GM21576 (cell line): ENCODE results near the gene KDM1B.
"Not testable (repeated sequence)": the region's sequence is repeated elsewhere in the genome, so short reads cannot be mapped to it uniquely, and the experiment has no call there.

Source experiments
- ATAC-seq: cut with Tn5 transposase; IDR thresholded peaks from one replicate; pipeline ENCODE4 v1.9.1; 2021; ENCODE audit warnings: mild to moderate bottlenecking, moderate library complexity; ENCODE audit not compliant: unreplicated experiment

The KDM1B gene

GRCh38 chr6:18186033-18186432 lies 30.8 kb downstream of the KDM1B start:
- ATAC-seq = no peak

GRCh38 chr6:18186540-18187250 lies 31.5 kb downstream of the KDM1B start:
- no peak for ATAC-seq

GRCh38 chr6:18187701-18188100 lies 32.5 kb downstream of the KDM1B start:
- no peak for ATAC-seq

- ATAC-seq = no peak
Observed at GRCh38 chr6:18189196-18189595, 34.0 kb downstream of the KDM1B start.

- no peak for ATAC-seq
Observed at GRCh38 chr6:18192026-18192425, 36.8 kb downstream of the KDM1B start.

- ATAC-seq = no peak
Observed at GRCh38 chr6:18203786-18204185, 48.6 kb downstream of the KDM1B start.

GRCh38 chr6:18204691-18205090 lies 49.5 kb downstream of the KDM1B start:
- no peak for ATAC-seq

GRCh38 chr6:18206591-18206990 lies 51.4 kb downstream of the KDM1B start:
- no peak for ATAC-seq

GRCh38 chr6:18207438-18207837 lies 52.2 kb downstream of the KDM1B start:
- ATAC-seq = no peak

- no peak for ATAC-seq
Observed at GRCh38 chr6:18207949-18208348, 52.7 kb downstream of the KDM1B start.

GRCh38 chr6:18208778-18209177 lies 53.6 kb downstream of the KDM1B start:
- not testable (repeated sequence) for ATAC-seq

GRCh38 chr6:18209539-18210197 lies 54.4 kb downstream of the KDM1B start:
- no peak for ATAC-seq

- no peak for ATAC-seq
Observed at GRCh38 chr6:18210707-18211106, 55.5 kb downstream of the KDM1B start.

- ATAC-seq = peak; percentile 93
Observed at GRCh38 chr6:18211338-18211737, 56.1 kb downstream of the KDM1B start.

GRCh38 chr6:18212231-18212630 lies 57.0 kb downstream of the KDM1B start:
- no peak for ATAC-seq

GRCh38 chr6:18213439-18213838 lies 58.2 kb downstream of the KDM1B start:
- no peak for ATAC-seq

- peak; percentile 21 for ATAC-seq
Observed at GRCh38 chr6:18214003-18214402, 58.8 kb downstream of the KDM1B start.

GRCh38 chr6:18215436-18215835 lies 60.2 kb downstream of the KDM1B start:
- ATAC-seq = no peak

GRCh38 chr6:18216411-18216810 lies 61.2 kb downstream of the KDM1B start:
- ATAC-seq = no peak

- no peak for ATAC-seq
Observed at GRCh38 chr6:18218233-18218632, 63.0 kb downstream of the KDM1B start.

GRCh38 chr6:18219591-18219990 lies 64.4 kb downstream of the KDM1B start:
- no peak for ATAC-seq

GRCh38 chr6:18221288-18221615 lies 66.0 kb downstream of the KDM1B start:
- no peak for ATAC-seq
